HG03432 (cell line): ENCODE results near the gene FUBP3.
A peak's percentile ranks its signal among the peaks of the same experiment; 100 is the strongest.

Experiments
- ATAC-seq: cut with Tn5 transposase; IDR thresholded peaks from one replicate; pipeline ENCODE4 v1.9.1; 2021; ENCODE audit warnings: mild to moderate bottlenecking, moderate library complexity; ENCODE audit not compliant: unreplicated experiment

FUBP3 gene

GRCh38 chr9:130578865-130579737, at the start of gene FUBP3:
TSS of gene FUBP3 (plus strand) at chr9:130579577. CDS start at chr9:130579681, 104 bp downstream.
- ATAC-seq = peak; percentile 90

- no peak for ATAC-seq
Measured at GRCh38 chr9:130530938-130531337, 48.4 kb upstream of the FUBP3 start.

- no peak for ATAC-seq
Measured at GRCh38 chr9:130531670-130532069, 47.7 kb upstream of the FUBP3 start.

- no peak for ATAC-seq
Measured at GRCh38 chr9:130532426-130533080, 46.8 kb upstream of the FUBP3 start.

GRCh38 chr9:130535818-130536521, 43.4 kb upstream of the FUBP3 start:
- ATAC-seq = no peak

- no peak for ATAC-seq
Measured at GRCh38 chr9:130536701-130537107, 42.7 kb upstream of the FUBP3 start.

GRCh38 chr9:130537346-130538050, 41.9 kb upstream of the FUBP3 start:
- ATAC-seq = no peak

- ATAC-seq = no peak
Measured at GRCh38 chr9:130539420-130540223, 39.8 kb upstream of the FUBP3 start.

GRCh38 chr9:130541533-130541932, 37.8 kb upstream of the FUBP3 start:
- ATAC-seq = no peak

GRCh38 chr9:130542038-130542437, 37.3 kb upstream of the FUBP3 start:
- no peak for ATAC-seq

GRCh38 chr9:130542457-130543228, 36.7 kb upstream of the FUBP3 start:
- ATAC-seq = no peak

- no peak for ATAC-seq
Measured at GRCh38 chr9:130543368-130543767, 36.0 kb upstream of the FUBP3 start.

- ATAC-seq = no peak
Measured at GRCh38 chr9:130543859-130544258, 35.5 kb upstream of the FUBP3 start.

- no peak for ATAC-seq
Measured at GRCh38 chr9:130544364-130544763, 35.0 kb upstream of the FUBP3 start.

GRCh38 chr9:130548103-130548502, 31.3 kb upstream of the FUBP3 start:
- ATAC-seq = no peak

- ATAC-seq = no peak
Measured at GRCh38 chr9:130549093-130549735, 30.2 kb upstream of the FUBP3 start.

- no peak for ATAC-seq
Measured at GRCh38 chr9:130554606-130555005, 24.8 kb upstream of the FUBP3 start.

- no peak for ATAC-seq
Measured at GRCh38 chr9:130555061-130555460, 24.3 kb upstream of the FUBP3 start.

GRCh38 chr9:130555968-130556367, 23.4 kb upstream of the FUBP3 start:
- ATAC-seq = no peak
